ENCODE measurements around the gene APC2.

DNA sequence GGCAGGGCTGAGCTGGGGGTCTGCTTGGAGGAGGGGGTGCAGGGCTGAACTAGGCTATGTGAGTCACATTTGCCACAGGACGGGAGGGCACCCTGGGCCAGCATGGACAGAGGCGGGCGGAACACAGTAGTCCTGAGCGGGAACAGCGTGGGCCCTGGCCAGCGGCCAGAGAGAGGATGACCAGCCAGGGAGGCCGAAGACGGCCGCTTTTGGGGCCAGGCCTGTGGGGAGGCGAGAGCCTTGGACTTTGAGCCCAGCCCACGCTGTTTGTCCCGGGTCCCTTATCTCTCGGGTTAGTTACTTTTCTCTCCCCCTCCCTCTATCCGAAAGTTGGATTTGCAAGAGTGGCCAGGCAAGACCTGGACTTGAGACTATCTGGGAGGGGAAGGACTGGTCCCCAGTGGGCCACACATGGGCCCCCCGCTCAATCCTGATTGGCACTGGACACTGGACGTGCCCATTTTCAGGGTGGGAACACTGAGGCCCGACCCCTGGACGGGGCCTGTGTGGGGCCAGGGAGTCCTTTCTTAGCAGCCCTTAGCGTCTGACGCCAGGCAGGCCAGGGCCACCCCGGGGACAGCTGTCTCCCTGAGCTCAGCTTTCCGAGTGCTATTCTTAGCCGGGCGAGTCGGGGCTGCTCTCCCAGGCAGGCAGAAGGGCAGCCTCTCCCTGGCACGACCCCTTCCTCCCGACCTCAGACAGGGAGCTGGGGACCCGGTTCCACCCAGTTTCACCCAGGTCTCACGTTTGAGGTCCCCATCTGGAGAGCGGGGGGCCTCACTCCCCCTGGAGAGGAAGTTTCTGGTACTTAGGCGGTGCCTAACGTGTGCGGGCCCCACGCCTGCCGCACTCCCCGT is 49.4 kb upstream of the APC2 start:
- TF ChIP-seq SMC3 (conservative IDR thresholded peaks at IDR 0.05; ENCODE audit: poor library complexity) = no peak
- TF ChIP-seq, protein P1, sequence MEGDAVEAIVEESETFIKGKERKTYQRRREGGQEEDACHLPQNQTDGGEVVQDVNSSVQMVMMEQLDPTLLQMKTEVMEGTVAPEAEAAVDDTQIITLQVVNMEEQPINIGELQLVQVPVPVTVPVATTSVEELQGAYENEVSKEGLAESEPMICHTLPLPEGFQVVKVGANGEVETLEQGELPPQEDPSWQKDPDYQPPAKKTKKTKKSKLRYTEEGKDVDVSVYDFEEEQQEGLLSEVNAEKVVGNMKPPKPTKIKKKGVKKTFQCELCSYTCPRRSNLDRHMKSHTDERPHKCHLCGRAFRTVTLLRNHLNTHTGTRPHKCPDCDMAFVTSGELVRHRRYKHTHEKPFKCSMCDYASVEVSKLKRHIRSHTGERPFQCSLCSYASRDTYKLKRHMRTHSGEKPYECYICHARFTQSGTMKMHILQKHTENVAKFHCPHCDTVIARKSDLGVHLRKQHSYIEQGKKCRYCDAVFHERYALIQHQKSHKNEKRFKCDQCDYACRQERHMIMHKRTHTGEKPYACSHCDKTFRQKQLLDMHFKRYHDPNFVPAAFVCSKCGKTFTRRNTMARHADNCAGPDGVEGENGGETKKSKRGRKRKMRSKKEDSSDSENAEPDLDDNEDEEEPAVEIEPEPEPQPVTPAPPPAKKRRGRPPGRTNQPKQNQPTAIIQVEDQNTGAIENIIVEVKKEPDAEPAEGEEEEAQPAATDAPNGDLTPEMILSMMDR (IDR thresholded peaks at IDR 0.05; ENCODE audit: poor library complexity, severe bottlenecking) = no peak

Data from neural cell (in vitro differentiated cells).